Epithelial cell of proximal tubule (primary cell): ENCODE measurements around the gene MTCL3.

ENCODE experiments used
- DNase-seq: peaks from one replicate; pipeline ENCODE4 v3.0.0-alpha.2; 2011; ENCODE audit warnings: low read depth
- H3K4me3 ChIP-seq: 2 replicates; pipeline ENCODE4 v1.5.1; 2011; ENCODE audit warnings: low read depth, mild to moderate bottlenecking, low read length
- TF ChIP-seq, protein P1 (sequence below): conservative IDR thresholded peaks from 2 replicates; pipeline ENCODE4 v1.5.1; 2012; ENCODE audit warnings: low read depth, mild to moderate bottlenecking, low read length

Gene MTCL3

DNA sequence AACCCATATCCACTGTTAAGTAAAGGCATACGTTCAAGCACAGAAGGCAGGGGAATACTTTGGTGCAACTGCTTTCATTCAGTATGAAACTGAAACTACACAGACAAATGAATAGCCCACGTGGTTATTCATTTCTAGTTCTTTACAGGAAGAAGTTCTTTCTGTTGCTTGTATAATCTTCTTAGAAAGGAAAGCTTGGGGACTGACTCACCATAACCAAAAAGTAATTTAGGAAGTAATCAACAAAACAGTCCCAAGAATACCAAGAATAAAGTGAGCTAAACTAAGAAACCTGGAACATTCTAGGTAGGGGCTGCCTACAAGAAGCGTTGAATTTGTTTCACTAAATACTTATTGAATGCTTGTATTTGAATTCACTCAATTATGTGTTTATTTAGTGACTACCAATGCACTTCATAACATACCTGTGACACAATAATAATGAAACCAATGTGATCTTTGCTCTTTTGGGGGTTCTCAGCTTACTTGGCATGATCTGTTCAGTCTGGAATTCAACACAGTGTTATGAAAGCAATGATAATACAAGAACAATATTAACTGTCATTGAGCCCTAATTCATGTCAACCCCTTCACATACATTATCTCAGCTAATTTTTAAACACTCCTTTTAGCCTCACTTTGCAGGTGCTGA lies 34.8 kb downstream of the MTCL3 start:
- DNase-seq = peak; percentile 56
- H3K4me3 ChIP-seq = peak overlapping the region; percentile 36
- TF ChIP-seq, protein P1, sequence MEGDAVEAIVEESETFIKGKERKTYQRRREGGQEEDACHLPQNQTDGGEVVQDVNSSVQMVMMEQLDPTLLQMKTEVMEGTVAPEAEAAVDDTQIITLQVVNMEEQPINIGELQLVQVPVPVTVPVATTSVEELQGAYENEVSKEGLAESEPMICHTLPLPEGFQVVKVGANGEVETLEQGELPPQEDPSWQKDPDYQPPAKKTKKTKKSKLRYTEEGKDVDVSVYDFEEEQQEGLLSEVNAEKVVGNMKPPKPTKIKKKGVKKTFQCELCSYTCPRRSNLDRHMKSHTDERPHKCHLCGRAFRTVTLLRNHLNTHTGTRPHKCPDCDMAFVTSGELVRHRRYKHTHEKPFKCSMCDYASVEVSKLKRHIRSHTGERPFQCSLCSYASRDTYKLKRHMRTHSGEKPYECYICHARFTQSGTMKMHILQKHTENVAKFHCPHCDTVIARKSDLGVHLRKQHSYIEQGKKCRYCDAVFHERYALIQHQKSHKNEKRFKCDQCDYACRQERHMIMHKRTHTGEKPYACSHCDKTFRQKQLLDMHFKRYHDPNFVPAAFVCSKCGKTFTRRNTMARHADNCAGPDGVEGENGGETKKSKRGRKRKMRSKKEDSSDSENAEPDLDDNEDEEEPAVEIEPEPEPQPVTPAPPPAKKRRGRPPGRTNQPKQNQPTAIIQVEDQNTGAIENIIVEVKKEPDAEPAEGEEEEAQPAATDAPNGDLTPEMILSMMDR = no peak

DNA sequence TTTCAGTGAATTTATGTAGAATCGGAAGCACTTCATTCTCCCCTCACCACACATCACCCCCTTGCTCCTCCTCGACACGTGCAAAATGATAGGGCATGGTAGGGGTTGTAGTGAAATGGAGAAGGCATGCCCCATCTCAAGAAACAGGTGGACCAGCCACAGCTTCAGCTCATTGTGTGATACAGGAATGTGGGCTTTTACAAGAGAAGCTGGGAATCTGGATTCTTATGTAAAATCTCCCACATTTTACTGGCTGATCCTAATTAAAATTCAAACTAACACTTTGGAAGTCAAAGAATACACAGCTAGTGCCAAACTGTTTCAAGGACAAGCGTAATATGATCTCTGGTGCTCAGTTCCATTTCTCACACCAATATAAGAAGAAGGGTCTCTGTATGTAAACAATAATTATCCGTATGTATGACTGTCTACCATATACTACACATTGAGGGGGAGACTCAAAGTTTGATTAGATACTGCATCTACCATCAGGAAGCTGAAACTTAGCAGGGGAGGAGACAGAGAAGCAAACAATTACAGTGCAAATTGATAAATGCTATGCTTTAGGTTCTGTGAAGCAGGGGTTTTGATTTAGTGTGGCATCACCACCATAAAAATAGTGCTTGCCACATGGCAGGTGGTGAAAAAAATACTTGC lies 35.6 kb downstream of the MTCL3 start:
- TF ChIP-seq, protein P1 = no peak
- H3K4me3 ChIP-seq = peak overlapping the region; percentile 36
- DNase-seq = no peak

DNA sequence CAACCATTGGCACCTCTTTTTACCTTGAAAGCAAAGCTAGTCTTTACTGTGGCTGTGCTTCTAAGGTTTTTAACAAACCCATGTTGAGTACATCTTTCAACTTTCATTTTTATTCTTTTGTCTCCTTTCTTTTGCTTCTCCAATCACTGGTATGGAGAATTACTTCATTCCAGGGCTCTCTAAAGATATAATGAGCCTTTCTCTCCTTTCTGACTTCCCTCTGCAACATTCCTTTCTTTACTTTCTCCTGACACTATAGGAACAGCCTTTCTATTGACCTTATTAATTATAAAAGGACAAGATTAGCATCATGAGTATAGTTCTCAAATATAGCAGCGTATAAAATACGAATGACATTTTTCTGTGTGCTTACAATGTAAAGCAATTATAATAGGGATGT lies 36.8 kb downstream of the MTCL3 start:
- TF ChIP-seq, protein P1 = no peak
- DNase-seq = no peak

DNA sequence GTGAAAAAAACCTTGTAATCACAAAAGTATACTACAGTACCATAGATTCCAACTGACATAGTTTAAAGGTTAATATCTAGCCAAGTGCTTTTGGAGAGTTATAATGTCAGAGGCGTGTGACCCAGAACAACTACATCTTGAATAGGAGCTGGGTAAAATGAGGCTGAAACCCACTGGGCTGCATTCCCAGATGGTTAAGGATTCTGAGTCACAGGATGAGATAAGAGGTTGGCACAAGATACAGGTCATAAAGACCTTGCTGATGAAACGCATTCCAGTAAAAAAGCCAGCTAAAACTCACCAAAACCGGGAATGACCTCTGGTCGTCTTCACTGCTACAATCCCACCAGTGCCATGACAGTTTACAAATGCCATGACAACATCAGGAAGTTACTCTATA lies 37.5 kb downstream of the MTCL3 start:
- TF ChIP-seq, protein P1 = no peak
- H3K4me3 ChIP-seq = no peak overlapping the region
- peak; percentile 72 for DNase-seq

More for the DNA sequence above, 36.8 kb downstream of the MTCL3 start:
- no peak overlapping the region for H3K4me3 ChIP-seq

DNA sequence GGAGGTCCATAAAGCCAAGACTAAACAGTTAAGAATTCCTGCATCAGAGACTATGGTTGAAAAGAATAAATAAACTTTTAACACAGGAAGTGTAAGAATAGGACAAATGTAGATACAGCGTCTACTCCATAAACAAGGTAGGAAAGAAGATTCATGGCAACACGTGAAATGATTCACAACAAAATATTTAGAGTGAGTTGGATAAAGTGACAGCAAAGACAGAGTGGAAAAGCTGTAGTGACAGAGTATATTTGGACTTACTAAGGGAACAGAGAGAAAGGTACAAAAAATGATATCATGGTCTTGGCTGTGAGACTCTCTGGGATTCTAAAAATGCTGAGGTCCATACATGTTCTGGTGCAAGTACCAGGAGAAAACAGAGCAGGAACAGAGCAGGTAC lies 38.0 kb downstream of the MTCL3 start:
- H3K4me3 ChIP-seq = no peak overlapping the region
- TF ChIP-seq, protein P1 = no peak
- DNase-seq = no peak

DNA sequence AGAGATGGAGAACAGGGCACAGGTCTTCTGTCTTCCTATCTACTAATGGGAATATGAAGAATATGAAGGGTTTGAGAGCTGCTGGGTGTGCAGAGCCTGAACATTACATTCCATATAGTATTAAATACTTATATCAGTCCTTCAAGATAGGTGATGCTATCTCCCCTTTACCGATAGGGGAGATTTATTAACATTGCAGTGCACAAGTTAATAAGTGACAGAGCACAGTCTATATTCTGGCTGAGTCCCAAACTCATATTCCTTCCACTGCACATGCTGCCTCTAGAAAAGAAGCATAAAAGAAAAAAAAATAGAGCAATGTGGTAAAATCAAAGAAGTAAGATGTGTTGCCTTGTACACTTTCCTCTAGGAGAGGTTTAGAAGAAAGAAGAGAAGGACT lies 41.5 kb downstream of the MTCL3 start:
- TF ChIP-seq, protein P1 = no peak
- no peak overlapping the region for H3K4me3 ChIP-seq
- no peak for DNase-seq

DNA sequence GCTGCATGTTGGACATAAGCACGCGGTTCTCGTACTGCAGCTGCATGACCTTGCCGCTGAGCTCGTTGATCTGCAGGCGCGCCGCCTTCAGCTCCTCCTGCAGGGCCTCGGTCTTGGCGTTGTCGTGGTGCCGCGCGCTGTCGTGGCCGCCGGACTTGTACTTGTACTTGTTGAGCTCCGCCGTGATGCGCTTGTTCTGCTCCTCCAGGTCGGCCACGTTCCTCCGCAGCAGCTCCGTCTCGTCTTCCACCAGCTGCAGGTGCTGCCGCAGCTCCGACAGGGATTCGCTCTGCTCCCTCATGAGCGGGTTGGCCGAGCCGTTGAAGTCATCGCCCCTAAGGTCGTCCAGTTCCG lies 43.3 kb downstream of the MTCL3 start:
- TF ChIP-seq, protein P1 = no peak
- H3K4me3 ChIP-seq = no peak overlapping the region
- no peak for DNase-seq
